IPS-NIHi7 (cell line): ENCODE data around the gene WDR43.

Experiments used
- DNase-seq: peaks from one replicate; pipeline ENCODE4 v3.0.0; 2012; ENCODE audit warnings: mixed read lengths; ENCODE audit errors: extremely low spot score

Gene WDR43

GRCh38 chr2:28894470-28895188 lies at the start of gene WDR43:
Gene WDR43 (plus strand): TSS chr2:28894667. CDS start chr2:28894699, 32 bp downstream.
- DNase-seq, result peak; percentile 98

GRCh38 chr2:28855193-28855592 lies 39.3 kb upstream of the WDR43 start:
- no peak for DNase-seq

DNA sequence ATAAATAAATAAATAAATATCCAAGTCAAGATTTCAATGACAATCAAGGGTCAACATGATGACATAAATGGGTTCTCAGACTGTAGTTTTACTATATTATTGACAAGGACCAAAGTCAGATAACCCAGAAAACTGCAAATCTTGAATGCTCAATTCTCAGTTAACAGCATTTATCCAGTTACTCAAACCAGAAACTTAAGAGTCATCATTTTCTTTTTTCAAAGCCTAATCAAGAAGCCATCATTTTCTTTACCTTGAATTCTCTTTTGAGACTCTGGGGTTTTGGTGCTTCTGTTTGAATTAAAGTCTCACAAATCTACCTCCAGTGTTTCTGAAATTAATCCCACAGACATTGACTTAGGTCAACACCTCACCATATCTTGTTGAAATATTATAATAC lies 38.5 kb upstream of the WDR43 start:
- DNase-seq, result no peak

DNA sequence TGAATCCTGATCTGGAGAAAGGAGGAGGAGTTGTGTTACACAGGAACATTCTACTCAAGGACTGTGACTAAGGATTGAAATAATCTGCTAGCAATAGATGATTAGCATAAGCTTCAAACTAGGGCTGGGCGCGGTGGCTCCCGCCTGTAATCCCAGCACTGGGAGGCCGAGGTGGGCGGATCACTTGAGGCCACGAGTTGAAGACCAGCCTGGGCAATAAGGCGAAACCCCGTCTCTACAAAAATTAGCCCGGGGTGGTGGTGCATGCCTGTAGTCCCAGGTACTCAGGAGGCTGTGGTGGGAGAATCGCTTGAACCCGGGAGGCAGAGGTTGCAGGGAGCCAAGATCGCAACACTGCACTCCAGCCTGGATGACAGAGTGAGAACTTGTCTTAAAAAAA lies 25.9 kb upstream of the WDR43 start:
- no peak for DNase-seq

- no peak for DNase-seq
Observed at GRCh38 chr2:28869494-28870145, 24.8 kb upstream of the WDR43 start.

DNA sequence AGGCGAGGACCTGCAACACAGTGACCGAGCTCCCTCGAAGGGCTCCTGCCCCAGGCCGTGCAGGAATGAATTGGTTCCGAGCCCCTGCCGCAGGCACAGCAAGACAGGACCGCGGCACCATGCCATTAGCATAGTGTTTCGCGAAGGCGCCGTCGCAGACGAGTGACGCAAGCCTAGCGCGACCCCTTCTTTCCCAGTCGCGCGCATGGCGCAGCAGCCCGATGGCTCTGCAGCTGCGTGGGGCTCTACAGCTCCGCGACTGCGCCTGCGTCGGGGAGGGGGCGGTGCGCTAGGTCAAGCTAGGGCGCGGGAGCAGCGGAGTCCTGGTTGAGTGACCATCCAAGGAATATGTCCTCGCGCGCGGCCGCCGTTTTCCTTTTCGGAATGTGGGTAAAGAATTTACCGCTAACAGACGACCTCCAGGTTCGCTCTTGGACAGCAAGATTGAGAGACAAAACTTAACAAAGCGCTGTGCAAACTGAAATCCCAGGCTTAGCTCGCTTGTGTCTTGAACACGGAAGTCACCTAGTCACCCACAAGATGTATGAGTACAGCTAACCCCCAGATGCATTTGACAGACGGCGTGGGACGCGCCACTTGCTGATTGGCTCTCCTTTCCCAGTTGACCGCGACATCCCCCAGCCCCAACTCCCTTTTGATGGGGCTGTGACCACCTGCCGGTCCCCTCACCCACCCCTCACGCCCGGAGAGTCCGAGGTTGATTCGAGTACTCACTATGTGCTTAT lies 24.1 kb upstream of the WDR43 start, which contains the start of gene TRMT61B:
Gene TRMT61B, minus strand, starts transcription at position 164 of the 746 bp plus-strand sequence. Its CDS starts 32 bp downstream, at position 132.
- peak; percentile 99 for DNase-seq

DNA sequence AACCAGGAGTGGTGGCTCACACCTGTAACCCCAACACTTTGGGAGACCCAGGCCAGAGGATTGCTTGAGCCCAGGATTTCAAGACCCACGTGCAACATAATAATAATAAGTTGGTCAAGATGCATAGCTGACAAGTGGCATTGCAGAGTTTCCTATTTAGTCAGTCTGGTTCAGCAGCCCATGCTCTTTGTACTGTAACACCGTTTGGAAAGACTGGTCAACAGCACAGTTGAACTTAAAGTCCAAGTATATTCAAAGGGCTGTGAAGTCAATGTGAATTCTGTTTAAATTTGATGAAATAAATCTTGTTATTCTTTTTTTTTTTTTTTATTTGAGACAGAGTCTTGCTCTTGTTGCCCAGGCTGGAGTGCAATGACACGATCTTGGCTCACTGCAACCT lies 22.8 kb upstream of the WDR43 start:
- DNase-seq, result no peak

DNA sequence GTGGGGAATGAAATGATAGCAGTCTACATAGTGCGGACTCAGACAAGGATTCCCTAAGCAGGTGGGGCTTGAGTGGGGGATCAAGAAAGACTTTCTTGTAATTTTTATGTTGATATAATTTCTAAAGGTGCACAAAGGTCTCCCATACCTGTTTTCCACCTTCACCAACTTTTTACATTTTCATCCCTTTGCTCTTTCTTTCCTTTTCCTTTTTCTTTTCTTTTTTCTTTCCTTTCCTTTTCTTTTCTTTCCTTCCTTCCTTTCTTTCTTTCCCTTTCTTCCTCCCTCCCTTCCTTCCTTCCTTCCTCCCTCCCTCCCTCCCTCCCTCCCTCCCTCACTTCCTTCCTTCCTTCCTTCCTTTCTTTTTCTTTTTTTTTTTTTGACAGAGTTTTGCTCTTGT lies 14.3 kb upstream of the WDR43 start:
- no peak for DNase-seq

DNA sequence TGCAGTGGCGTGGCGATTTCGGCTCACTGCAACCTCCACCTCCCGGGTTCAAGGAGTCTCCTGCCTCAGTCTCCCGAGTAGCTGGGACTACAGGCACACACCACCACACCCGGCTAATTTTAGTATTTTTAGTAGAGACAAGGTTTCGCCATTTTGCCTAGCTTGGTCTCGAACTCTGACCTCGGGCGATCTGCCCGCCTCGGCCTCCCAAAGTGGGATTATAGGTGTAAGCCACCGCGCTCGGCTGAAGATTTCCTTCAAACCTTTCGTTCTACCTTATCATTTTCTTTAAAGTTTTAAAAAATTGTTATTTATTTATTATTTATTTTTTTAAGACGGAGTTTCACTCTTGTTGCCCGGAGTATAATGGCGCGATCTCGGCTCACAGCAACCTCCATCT lies 979 bp upstream of the WDR43 start:
- no peak for DNase-seq

- peak; percentile 23 for DNase-seq
Observed at GRCh38 chr2:28895189-28895893, 874 bp downstream of the WDR43 start.

- DNase-seq, result no peak
Observed at GRCh38 chr2:28896906-28897305, 2.4 kb downstream of the WDR43 start.

DNA sequence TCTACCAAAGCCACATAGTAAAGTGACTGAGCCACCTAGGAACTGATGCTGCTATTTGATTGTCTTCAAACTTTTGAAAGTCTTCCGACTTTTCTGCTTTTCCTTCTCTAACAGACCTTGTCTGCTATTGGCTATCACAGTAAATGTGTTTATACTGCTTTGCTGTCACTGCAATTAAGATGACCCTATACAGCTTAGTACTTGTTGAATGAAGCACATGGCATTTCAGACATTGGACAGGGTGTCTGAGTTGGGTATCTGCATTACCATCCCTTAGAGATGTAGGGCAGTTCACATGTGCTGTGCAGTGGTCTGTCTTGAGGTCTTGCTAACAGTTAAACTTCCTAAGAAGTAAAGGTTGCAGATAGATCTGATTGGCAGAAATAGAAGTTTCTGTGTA lies 3.6 kb downstream of the WDR43 start:
- no peak for DNase-seq

DNA sequence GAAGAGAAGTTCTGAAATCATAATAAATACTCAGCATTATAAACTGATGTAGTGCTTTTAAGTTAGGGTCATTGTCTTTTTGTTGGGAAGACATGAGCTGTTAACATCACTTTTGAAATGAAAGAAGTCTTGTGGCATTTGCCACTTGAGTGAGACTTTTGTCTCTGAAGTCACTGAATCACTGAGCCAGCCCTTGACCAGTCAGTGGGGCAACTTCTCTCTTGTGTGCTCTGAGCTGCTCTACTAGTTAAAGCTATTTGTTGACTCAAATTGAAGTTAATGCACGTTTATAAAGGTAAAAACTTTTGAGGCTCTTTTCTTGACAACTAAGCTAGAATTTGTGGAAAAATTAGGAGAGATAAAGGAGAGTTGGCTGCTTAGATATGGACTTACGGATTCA lies 6.7 kb downstream of the WDR43 start:
- DNase-seq, result no peak

DNA sequence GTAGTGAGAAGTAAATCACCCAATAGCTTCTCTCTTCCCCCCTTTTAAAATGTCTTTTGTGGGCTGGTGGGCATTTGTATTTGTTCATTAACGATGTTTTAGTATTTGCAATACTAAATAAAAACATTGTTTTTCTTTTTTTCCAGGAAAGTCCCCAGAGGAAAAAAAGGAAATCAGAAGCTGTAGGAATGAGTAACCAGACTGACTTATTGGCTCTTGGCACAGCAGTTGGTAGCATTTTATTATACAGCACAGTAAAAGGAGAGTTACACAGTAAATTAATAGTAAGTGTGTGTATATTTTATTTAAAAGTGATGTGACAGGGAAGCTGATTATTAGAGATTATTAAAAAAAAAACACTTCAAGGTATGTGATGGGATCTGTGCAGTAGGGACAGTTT lies 7.4 kb downstream of the WDR43 start:
- no peak for DNase-seq

- DNase-seq, result no peak
Observed at GRCh38 chr2:28902584-28902983, 8.1 kb downstream of the WDR43 start.

DNA sequence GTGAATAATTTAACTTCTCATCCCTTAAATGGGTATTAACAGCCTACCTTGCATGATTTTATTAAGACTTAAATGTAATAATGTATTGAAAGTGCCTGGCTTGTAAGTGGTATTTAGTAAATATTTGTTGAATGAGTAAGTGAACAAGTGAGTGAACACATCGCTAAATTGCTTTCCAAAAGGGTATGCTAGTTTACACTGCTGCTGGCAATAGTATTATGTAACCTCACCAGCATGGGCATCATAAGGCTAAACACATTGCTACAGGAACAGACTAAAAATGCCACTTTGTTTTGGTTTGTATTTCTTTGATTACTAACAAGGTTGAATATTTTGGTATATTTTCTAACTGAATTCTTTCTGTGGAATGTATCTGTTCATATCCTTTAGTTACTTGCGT lies 9.8 kb downstream of the WDR43 start:
- DNase-seq, result no peak

DNA sequence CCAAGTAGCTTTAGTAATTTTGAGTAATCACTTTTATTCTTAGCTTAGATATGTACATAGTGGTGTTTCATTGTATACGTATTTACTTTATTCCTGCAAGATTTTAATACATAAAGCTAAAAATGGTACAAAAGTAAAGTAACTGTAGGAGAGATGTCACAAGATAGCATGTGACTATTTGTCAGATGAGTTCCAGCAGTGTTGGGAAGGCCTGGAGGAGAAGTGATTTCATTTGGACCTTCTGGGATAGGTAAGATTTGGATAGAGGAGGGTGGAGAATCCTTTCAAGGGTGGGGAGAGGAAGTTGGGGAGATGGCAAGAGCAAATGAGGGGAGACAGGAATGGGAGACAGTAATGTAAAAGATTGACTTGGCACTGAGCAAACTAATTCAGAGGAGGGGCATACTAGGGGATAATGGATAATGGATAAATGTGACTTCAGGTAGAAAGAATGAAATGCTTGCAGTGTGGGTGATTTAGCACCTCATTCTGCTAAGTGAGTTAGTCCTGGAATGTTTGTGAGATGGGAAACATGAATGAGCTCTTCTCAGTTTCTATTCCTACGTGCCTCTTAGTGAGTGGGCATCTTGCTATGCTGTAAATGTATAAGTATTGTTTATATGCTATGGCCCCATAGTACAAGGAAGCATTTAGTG lies 10.5 kb downstream of the WDR43 start:
- no peak for DNase-seq

GRCh38 chr2:28905533-28905932 lies 11.1 kb downstream of the WDR43 start:
- DNase-seq, result no peak

DNA sequence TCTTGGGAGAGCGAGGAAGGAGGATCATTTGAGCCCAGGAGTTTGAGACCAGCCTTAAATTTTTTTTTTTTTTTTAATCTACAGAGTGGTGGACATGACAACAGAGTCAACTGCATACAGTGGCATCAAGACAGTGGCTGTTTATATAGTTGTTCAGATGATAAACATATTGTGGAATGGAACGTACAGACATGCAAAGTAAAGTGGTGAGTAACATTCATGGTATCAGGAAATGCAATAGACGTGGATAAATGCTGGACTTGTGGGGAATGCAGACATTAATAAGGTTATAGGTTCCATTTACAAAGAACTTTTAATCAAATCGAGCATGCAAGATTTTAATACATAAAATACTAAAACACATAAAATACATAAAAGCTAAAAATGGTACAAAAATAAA lies 11.9 kb downstream of the WDR43 start:
- no peak for DNase-seq

- no peak for DNase-seq
Observed at GRCh38 chr2:28906821-28907220, 12.4 kb downstream of the WDR43 start.

DNA sequence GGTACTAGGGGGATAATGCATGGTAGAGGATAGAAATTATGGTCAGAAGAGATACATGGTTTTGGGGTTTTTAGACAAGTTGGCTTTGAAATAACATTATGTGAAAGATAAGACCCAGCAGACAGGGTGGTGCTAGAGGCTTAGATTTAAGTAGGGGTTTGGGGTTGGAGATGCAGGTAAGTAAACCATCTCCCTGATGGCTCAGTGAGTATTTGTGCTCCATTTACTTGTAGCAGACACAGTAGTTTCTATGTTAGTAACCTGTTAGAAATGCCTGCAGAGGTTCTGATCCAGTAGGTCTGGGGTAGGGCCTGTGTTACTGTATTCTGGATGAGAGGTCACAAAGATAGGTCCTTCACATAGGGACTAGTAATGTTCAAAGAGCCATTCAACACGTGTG lies 13.7 kb downstream of the WDR43 start:
- no peak for DNase-seq
